Chondrocyte (in vitro differentiated cells): Measurements from ENCODE around the gene MIER3. TPM values are rescaled to one million over a fixed set of nuclear protein-coding genes. Genes with fewer than 3 reads are reported as not detected.

Experiments
- DNase-seq: peaks from one replicate; pipeline ENCODE4 v3.0.0; 2021; ENCODE audit warnings: mixed read lengths, low spot score
- H3K27ac Mint-ChIP-seq: one replicate; pipeline ENCODE4 v1.8.0; 2021; ENCODE audit warnings: mild to moderate bottlenecking, moderate library complexity, mixed read lengths; ENCODE audit not compliant: unreplicated experiment
- H3K27me3 Mint-ChIP-seq: 2 replicates; pipeline ENCODE4 v1.8.0; 2021; ENCODE audit warnings: low read depth, mixed read lengths
- H3K36me3 Mint-ChIP-seq: 2 replicates; pipeline ENCODE4 v1.8.0; 2021; ENCODE audit warnings: low read depth, mixed read lengths
- H3K4me1 Mint-ChIP-seq: 2 replicates; pipeline ENCODE4 v1.8.0; 2021; ENCODE audit warnings: low read depth, mild to moderate bottlenecking, mixed read lengths
- H3K4me3 Mint-ChIP-seq: one replicate; pipeline ENCODE4 v1.8.0; 2021; ENCODE audit warnings: mild to moderate bottlenecking, moderate library complexity, mixed read lengths; ENCODE audit not compliant: unreplicated experiment
- H3K9me3 Mint-ChIP-seq: 2 replicates; pipeline ENCODE4 v1.8.0; 2021; ENCODE audit warnings: low read depth, mixed read lengths
- CTCF ChIP-seq: fragments of 200-600 bp; sonication (generic); IDR thresholded peaks from 2 replicates; pipeline ENCODE4 v1.5.0; 2021; ENCODE audit warnings: antibody characterized with exemption, mild to moderate bottlenecking, moderate library complexity
- total RNA-seq: library from RNA; stranded (reverse); gene quantifications from 3 replicates; pipeline ENCODE4 v1.2.1, GENCODE V29; 2021

Gene MIER3
- total RNA-seq, 1 donor from 2014 or later, result 25.7 TPM

- no peak for TF ChIP-seq CTCF
- peaks cover 45% of the 10 kb centered on the region for H3K27me3 Mint-ChIP-seq
- no peaks in the 10 kb centered on the region for H3K36me3 Mint-ChIP-seq
- no peak overlapping the region for H3K27ac Mint-ChIP-seq
- H3K4me1 Mint-ChIP-seq, result no peaks in the 10 kb centered on the region
- DNase-seq, result no peak
- no peaks in the 10 kb centered on the region for H3K9me3 Mint-ChIP-seq
- H3K4me3 Mint-ChIP-seq, result no peak overlapping the region
Measured at GRCh38 chr5:56961746-56962145, 9.8 kb upstream of the MIER3 start.

- no peaks in the 10 kb centered on the region for H3K9me3 Mint-ChIP-seq
- peaks cover 52% of the 10 kb centered on the region for H3K27me3 Mint-ChIP-seq
- no peak overlapping the region for H3K27ac Mint-ChIP-seq
Measured at GRCh38 chr5:56959326-56959725, 7.4 kb upstream of the MIER3 start.

GRCh38 chr5:56958595-56958994 is 6.7 kb upstream of the MIER3 start:
- no peak overlapping the region for H3K4me3 Mint-ChIP-seq
- H3K4me1 Mint-ChIP-seq, result no peaks in the 10 kb centered on the region
- no peak overlapping the region for H3K27ac Mint-ChIP-seq
- no peaks in the 10 kb centered on the region for H3K36me3 Mint-ChIP-seq
- DNase-seq, result no peak
- TF ChIP-seq CTCF, result no peak
- peaks cover 47% of the 10 kb centered on the region for H3K27me3 Mint-ChIP-seq
- no peaks in the 10 kb centered on the region for H3K9me3 Mint-ChIP-seq

More at GRCh38 chr5:56959326-56959725, 7.4 kb upstream of the MIER3 start:
- DNase-seq, result no peak
- H3K4me1 Mint-ChIP-seq, result no peaks in the 10 kb centered on the region
- no peaks in the 10 kb centered on the region for H3K36me3 Mint-ChIP-seq
- no peak for TF ChIP-seq CTCF
- H3K4me3 Mint-ChIP-seq, result no peak overlapping the region

- H3K9me3 Mint-ChIP-seq, result no peaks in the 10 kb centered on the region
- H3K4me1 Mint-ChIP-seq, result peaks cover 16% of the 10 kb centered on the region
- DNase-seq, result no peak
- H3K27ac Mint-ChIP-seq, result no peak overlapping the region
- no peak overlapping the region for H3K4me3 Mint-ChIP-seq
- H3K27me3 Mint-ChIP-seq, result peaks cover 23% of the 10 kb centered on the region
- no peak for TF ChIP-seq CTCF
- no peaks in the 10 kb centered on the region for H3K36me3 Mint-ChIP-seq
Measured at GRCh38 chr5:56954262-56954661, 2.3 kb upstream of the MIER3 start.

GRCh38 chr5:56951126-56951945 is 587 bp downstream of the MIER3 start:
- H3K27ac Mint-ChIP-seq, result peak overlapping the region; percentile 97

More at GRCh38 chr5:56951126-56951945, 587 bp downstream of the MIER3 start:
- Mint-ChIP-seq H3K27me3 (peaks cover 7% of the 10 kb centered on the region), H3K4me3 (peak overlapping the region; percentile 98), H3K9me3 (no peaks in the 10 kb centered on the region), H3K4me1 (peaks cover 18% of the 10 kb centered on the region), H3K36me3 (peaks cover 1% of the 10 kb centered on the region)
- peak; percentile 25 for TF ChIP-seq CTCF
- no peak for DNase-seq
